ENCODE results near the gene DLG2. TPM values are rescaled to one million over a fixed set of nuclear protein-coding genes. Genes with fewer than 3 reads are reported as not detected.

Gene DLG2
- total RNA-seq, 4 donors from 2014 or later: 37.9 to 71.5 (median 44.9) TPM

DNA sequence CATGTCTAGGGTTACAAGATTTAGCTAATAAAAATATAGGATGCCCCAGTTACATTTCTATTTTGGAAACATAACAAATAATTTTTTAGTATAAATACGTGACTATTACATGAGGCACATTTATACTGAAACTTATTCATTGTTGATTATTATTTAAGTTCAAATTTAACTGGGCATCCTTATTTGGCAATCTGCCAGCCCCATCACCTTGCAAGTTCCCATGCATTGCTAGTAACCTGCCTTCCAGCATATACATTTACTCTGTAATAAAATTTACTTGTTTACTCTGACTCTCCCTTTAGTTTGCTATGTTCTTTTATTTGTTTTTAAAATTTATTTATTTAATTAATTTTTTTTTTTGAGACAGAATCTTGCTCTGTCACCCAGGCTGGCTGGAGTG, 1686.1 kb downstream of the DLG2 start:
- Histone ChIP-seq H3K36me3 (no peaks in the 10 kb centered on the region), H3K4me1 (no peaks in the 10 kb centered on the region), H3K27ac (no peak overlapping the region), H3K9me3 (no peaks in the 10 kb centered on the region), H3K27me3 (no peaks in the 10 kb centered on the region), H3K4me3 (no peak overlapping the region)
- WGBS: 91% methylated on average over 1 of the region's 1 CpG
- TF ChIP-seq EP300 (IDR thresholded peaks at IDR 0.05): no peak
- no peak for TF ChIP-seq POLR2A (IDR thresholded peaks at IDR 0.05)
- TF ChIP-seq, protein P1, sequence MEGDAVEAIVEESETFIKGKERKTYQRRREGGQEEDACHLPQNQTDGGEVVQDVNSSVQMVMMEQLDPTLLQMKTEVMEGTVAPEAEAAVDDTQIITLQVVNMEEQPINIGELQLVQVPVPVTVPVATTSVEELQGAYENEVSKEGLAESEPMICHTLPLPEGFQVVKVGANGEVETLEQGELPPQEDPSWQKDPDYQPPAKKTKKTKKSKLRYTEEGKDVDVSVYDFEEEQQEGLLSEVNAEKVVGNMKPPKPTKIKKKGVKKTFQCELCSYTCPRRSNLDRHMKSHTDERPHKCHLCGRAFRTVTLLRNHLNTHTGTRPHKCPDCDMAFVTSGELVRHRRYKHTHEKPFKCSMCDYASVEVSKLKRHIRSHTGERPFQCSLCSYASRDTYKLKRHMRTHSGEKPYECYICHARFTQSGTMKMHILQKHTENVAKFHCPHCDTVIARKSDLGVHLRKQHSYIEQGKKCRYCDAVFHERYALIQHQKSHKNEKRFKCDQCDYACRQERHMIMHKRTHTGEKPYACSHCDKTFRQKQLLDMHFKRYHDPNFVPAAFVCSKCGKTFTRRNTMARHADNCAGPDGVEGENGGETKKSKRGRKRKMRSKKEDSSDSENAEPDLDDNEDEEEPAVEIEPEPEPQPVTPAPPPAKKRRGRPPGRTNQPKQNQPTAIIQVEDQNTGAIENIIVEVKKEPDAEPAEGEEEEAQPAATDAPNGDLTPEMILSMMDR (IDR thresholded peaks at IDR 0.05): no peak
- no peak for TF ChIP-seq POLR2AphosphoS5 (IDR thresholded peaks at IDR 0.05)
- DNase-seq (ENCODE audit: low spot score in 2 of 2): no peak

DNA sequence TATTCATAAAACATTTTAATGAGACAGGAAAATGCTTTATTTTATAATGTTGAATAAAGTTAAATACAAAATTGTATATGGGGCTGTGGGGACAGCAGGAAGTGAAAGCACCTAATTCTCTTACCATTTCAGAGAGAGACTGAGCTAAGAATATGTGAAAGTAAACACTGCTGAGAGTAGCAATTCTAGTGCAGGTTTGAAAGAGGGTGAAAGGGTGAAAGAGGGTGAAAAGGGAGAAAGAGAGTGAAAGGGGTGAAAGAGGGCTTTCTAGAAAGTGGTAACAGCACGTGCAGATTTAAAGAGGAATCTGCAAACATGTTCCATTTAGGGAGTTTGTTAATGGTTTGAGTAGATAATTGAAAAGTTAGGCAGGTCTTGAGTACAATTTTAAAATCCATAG, 1689.0 kb downstream of the DLG2 start:
- no peak overlapping the region for H3K4me3 ChIP-seq
- no peak overlapping the region for H3K27ac ChIP-seq
- H3K27me3 ChIP-seq: no peaks in the 10 kb centered on the region
- TF ChIP-seq EP300 (IDR thresholded peaks at IDR 0.05) (no peak), POLR2A (IDR thresholded peaks at IDR 0.05) (no peak), POLR2AphosphoS5 (IDR thresholded peaks at IDR 0.05) (no peak)
- TF ChIP-seq, protein P1 (IDR thresholded peaks at IDR 0.05): no peak
- H3K4me1 ChIP-seq: no peaks in the 10 kb centered on the region
- no peaks in the 10 kb centered on the region for H3K9me3 ChIP-seq
- DNase-seq (ENCODE audit: low spot score in 2 of 2): no peak
- 56% methylated on average over 1 of the region's 1 CpG for WGBS
- no peaks in the 10 kb centered on the region for H3K36me3 ChIP-seq

DNA sequence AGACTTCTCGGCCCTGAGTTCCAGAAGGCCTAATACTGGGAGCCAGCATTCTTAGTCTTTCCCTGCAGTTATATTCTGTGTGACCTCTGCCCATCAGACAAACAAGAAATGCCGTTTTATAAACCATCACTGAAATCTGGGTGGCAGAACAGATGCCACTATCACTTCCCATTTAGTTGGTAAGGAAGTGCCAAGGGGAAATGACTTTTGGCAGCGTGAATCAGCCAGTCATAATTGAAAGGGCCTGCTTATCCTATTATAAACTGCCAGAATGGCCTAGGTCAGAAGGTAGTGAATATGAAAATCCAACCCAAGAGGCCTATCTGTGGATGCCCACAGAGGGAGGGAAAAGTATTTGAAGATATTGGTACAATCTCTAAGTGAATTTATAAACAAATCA, 1694.1 kb downstream of the DLG2 start:
- no peak for DNase-seq (ENCODE audit: low spot score in 2 of 2)
- no peak for TF ChIP-seq POLR2AphosphoS5 (IDR thresholded peaks at IDR 0.05)
- TF ChIP-seq, protein P1 (IDR thresholded peaks at IDR 0.05): no peak
- no peak for TF ChIP-seq EP300 (IDR thresholded peaks at IDR 0.05)
- TF ChIP-seq POLR2A (IDR thresholded peaks at IDR 0.05): no peak
- H3K27ac ChIP-seq: no peak overlapping the region
- H3K4me3 ChIP-seq: no peak overlapping the region
- 62% methylated on average over 3 of the region's 3 CpGs for WGBS
- H3K4me1 ChIP-seq: no peaks in the 10 kb centered on the region
- H3K9me3 ChIP-seq: no peaks in the 10 kb centered on the region
- H3K27me3 ChIP-seq: no peaks in the 10 kb centered on the region
- H3K36me3 ChIP-seq: no peaks in the 10 kb centered on the region

DNA sequence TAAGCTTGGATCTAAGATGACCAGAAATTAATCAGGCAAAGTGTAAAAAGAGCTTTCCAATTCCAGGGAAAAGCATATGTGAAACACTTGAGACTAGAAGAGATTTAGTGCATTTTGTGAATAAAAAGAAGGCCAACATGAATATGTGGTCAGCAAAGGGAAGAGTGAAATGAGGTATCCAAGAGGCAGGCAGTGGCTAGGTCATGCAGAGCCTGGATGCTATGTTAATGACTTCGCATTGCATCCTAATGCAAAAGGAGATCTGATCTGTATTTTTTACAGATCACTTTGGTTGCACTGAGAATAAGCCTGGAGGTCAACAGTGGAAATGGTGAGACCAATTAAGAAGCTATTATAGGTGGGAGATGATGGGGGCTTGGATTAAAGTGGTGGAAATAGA, 1699.7 kb downstream of the DLG2 start:
- Histone ChIP-seq H3K27me3 (no peaks in the 10 kb centered on the region), H3K36me3 (no peaks in the 10 kb centered on the region), H3K27ac (no peak overlapping the region), H3K9me3 (no peaks in the 10 kb centered on the region), H3K4me1 (no peaks in the 10 kb centered on the region), H3K4me3 (no peak overlapping the region)
- TF ChIP-seq EP300 (IDR thresholded peaks at IDR 0.05) (no peak), POLR2A (IDR thresholded peaks at IDR 0.05) (no peak), POLR2AphosphoS5 (IDR thresholded peaks at IDR 0.05) (no peak)
- TF ChIP-seq, protein P1 (IDR thresholded peaks at IDR 0.05): no peak
- DNase-seq (ENCODE audit: low spot score in 2 of 2): no peak
- WGBS: 93% methylated on average over 1 of the region's 1 CpG

DNA sequence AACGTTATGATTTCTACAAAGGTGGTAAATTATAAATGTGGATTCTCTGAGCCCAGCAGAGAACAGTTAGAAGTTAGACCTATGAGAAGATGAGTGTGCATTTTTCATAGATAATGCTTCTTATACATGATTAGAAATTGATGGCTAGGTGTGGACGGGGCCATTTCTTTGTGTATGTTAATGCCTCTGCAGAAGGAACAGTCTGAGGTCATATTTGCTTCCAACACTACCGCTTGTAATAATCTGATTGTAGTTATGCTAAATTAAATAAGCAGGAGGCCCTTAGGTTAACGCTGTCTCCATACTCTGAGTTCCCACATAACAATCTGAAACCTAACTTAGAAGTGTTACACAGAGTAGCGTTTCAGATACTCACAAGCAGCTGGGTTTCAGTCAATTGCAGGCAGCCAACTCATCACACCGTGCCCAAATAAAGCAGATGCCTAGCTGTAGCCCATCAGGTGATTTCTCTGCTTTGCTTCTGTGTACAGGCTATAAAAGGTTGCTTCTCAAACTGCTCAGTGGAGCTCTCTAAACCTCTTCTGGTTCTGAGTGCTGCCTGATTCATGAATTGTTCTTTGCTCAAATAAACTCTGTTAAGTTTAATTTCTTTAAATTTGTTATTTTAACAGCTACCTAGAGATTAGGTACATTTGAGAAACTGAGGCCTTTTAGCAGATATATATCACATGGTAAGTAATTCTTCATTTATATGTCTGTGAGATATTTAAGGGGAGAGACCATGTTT, 1702.2 kb downstream of the DLG2 start:
- TF ChIP-seq EP300 (IDR thresholded peaks at IDR 0.05): no peak
- TF ChIP-seq, protein P1 (IDR thresholded peaks at IDR 0.05): no peak
- no peak for TF ChIP-seq POLR2AphosphoS5 (IDR thresholded peaks at IDR 0.05)
- no peak for TF ChIP-seq POLR2A (IDR thresholded peaks at IDR 0.05)
- Histone ChIP-seq H3K36me3 (no peaks in the 10 kb centered on the region), H3K4me1 (no peaks in the 10 kb centered on the region), H3K9me3 (no peaks in the 10 kb centered on the region), H3K27me3 (no peaks in the 10 kb centered on the region), H3K4me3 (no peak overlapping the region), H3K27ac (no peak overlapping the region)
- 86% methylated on average over 6 of the region's 6 CpGs for WGBS
- no peak for DNase-seq (ENCODE audit: low spot score in 2 of 2)

Data from suprapubic skin (tissue), 4 donors.